Thyroid gland (tissue), 4 donors: ENCODE results near the gene LRP3.
"Not testable (repeated sequence)": the region's sequence is repeated elsewhere in the genome, so short reads cannot be mapped to it uniquely, and the experiment has no call there.

Experiments used
- CTCF ChIP-seq, 6 experiments: fragments of 200-600 bp in 3 of 6; fragments of 450-650 bp in 3 of 6; sonication (generic) in 3 of 6; IDR thresholded peaks; one replicate each; pipeline ENCODE4 v1.5.1; 2016 to 2019; ENCODE audit warnings: antibody characterized with exemption in 6 of 6, mild to moderate bottlenecking in 2 of 6, inconsistent platforms in 1 of 6, moderate library complexity in 1 of 6
- POLR2A ChIP-seq, 2 donors: fragments of 450-650 bp; IDR thresholded peaks; one replicate each; pipeline ENCODE4 v1.6.1; 2017; ENCODE audit warnings: antibody characterized with exemption in 2 of 2, mild to moderate bottlenecking in 2 of 2, moderate library complexity in 1 of 2

- TF ChIP-seq POLR2A, CTCF (IDR thresholded peaks at IDR 0.05): not testable (repeated sequence)
Observed at GRCh38 chr19:33209850-33210230, 15.7 kb downstream of the LRP3 start.
